Stimulated activated CD8-positive, alpha-beta memory T cell treated with anti-CD3 and anti-CD28 coated beads, Interleukin-7, amount 100 ng/mL, for 48 hours (primary cell): ENCODE results near the gene ZFPM1.

Experiments used
- DNase-seq, 2 donors: peaks; one replicate each; pipeline ENCODE4 v3.0.0-alpha.2; 2020; ENCODE audit warnings: low read depth in 1 of 2; ENCODE audit errors: extremely low read depth in 1 of 2

ZFPM1 gene

DNA sequence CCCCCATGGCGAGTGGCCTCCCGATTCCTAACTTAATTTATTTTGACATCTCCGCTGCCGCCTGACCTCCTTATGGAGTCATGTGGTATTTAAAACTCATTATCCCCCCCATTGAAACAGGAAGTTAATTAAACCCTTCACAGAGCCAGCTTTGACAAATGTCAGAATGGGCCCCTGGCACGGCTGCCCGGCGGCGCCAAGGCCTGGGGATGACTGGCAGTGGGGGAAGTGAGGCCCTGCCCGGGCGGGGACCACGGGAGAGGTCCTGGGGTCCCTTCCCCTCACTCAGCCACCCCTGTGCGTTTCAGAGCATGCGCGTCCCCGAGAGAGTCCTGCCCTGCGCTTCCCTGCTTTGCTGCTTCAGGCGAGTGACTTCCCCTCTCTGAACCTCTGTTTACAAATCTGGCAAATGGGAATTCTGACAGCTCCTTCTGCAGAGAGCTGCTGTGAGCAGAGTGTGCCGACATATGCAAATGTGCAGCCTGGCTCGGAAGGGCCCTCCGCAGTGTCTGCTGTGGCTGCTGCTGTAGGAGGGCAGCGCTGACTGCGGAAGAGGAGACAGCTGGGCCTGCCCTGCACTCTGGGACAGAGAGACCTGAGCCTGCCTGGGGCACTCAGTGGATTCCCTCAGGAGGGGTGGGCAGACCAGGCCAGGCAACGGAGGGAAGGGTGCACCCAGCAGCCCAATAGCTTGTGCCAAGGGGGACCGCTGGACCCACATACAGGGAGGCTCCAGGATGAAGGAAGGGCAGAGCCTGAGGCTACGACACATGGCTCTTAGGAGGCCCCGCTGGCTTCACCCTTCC lies 4.4 kb upstream of the ZFPM1 start:
- no peak for DNase-seq

- no peak for DNase-seq
Measured at GRCh38 chr16:88449267-88449561, 3.9 kb upstream of the ZFPM1 start.

DNA sequence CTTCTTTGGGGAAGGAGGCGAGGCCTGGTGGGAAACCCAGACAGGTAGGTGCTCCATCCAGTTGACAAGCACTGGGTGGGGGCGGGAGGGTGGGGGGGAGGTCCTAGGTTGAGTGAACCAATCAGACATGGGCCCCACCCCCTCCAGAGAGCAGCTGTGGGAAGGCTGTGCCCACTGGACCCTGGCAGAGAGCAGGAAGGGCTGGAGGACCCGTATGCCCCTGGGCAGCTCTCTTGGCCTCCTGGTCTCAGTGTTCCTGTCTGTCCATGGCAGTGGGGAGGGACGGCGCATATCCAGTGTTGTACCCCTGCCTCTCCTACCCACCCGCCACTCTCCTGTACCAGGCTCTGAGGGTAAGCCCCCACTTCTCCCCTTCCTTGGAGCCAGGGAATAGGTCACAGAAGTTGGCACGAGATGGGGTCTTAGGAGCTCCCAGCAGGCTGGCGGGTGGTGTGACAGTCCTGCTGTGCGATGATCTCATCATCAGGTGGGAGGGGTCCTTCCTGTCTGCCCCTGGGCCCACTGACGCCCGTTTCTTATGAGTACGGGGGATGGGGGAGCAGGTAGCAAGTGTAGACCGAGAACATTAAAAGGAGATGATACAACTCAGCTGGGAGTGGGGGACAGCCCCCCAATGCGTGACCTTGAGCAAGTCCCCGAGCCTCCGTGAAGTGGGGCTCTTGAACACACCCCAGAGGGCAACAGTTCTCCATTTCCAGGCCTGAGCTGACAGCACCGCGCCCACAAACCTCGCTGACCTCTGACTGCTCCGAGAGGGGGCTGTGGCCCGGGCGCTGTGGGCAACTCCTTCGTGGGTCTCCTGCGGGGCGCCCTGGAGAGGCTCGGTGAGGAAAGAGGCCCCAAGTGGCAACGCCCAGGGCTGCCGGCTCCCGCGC lies 1.2 kb upstream of the ZFPM1 start:
- no peak for DNase-seq

GRCh38 chr16:88452482-88453216 lies 431 bp upstream of the ZFPM1 start:
- DNase-seq, result peak; percentile 95 to 98

GRCh38 chr16:88453611-88454522 lies 787 bp downstream of the ZFPM1 start:
- DNase-seq, result no peak

DNA sequence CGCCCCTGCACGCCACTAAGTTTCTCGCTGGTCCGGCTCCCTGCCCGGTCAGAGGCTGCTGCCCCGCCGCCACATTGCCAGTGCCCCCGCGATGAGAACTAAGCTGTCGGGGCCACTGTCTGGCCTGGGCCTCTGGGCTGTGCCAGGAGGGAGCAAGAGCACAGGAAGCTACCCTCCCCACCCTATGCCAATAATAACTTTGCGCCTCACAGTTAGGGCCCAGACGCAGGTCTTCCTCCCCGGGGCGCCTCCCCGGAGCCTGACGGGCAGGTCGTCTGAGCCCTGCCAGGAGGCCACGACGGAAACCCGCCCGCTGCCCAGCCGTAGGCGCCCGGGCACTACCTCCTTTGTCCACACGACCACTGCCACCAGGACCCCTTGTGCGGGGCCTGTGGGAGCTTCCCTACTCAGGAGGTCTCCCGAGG lies 1.5 kb downstream of the ZFPM1 start:
- DNase-seq, result no peak

DNA sequence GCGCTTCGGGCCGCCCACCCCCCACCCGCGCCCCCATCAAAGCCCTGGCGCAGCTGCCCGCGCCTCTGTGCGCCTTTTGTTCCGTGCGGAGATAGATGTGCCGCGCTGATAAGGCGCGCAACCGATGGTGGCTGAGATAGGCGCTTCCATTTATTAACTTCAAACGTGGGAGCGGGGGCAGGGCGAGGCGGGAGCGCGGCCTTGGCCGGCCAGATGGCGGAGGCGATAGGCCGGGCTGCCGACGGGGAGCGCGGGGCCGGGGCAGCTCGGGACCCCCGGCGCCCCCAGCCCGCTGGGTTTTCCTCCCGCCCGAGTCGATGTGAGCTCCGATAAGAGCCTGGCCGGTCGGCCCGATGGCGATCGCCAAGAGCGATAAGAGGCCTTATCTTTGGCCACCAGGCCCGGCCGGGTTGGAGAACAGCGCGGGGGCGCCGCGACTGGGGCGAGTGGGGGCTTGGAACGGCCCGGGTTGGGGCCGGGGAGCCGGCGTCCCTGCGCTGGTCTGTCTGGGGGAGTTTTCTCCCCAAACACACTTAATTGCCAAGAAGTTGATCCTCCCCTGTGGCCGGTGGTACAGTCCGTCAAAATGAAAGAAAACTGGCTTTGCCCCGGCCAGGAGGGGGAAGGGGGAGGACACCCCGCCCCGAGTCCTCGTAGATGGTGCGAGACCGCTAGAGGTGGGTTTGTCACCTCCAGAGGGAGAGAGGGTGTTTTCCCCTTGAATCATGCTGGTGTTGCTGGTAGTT lies 2.7 kb downstream of the ZFPM1 start:
- DNase-seq, result peak; percentile 76 to 87

- peak; percentile 51 to 55 for DNase-seq
Measured at GRCh38 chr16:88456356-88457292, 3.5 kb downstream of the ZFPM1 start.

GRCh38 chr16:88458039-88458772 lies 5.1 kb downstream of the ZFPM1 start:
- DNase-seq, result no peak

- no peak for DNase-seq
Measured at GRCh38 chr16:88458773-88459235, 5.7 kb downstream of the ZFPM1 start.

DNA sequence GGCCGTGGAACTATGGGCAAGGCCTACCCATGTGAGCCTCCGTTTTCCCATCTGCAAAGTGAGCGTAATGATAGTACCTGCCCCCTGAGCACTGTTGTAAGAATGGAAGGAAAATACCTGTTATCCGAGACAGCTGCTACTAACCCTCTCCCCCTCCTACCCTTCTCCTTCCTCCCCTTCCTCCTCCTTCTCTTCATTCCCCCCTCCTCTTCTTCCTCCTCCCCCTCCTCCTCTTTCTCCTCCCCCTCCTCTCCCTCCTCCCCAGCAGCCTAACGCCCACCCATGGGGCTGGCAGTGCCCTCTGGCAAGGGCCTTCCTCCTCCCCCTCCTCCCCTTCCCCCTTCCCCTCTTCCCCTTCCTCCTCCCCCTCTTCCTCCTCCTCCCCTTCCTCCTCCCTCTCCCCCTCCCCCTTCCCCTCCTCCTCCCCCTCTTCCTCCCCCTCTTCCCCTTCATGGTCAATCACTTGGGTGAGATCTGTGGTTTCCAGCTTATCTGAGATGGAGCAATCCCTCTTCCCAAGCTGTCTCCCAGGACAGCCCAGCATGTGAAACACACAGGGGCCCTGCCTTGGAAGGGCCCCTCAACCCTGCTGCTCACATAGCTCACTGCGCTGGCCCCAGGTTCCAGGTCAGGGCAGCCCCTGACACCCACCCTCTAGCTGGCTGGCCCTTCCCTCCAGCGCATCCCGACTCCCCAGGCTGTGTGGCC lies 6.4 kb downstream of the ZFPM1 start:
- DNase-seq, result no peak

GRCh38 chr16:88460496-88461330 lies 7.6 kb downstream of the ZFPM1 start:
- no peak for DNase-seq

DNA sequence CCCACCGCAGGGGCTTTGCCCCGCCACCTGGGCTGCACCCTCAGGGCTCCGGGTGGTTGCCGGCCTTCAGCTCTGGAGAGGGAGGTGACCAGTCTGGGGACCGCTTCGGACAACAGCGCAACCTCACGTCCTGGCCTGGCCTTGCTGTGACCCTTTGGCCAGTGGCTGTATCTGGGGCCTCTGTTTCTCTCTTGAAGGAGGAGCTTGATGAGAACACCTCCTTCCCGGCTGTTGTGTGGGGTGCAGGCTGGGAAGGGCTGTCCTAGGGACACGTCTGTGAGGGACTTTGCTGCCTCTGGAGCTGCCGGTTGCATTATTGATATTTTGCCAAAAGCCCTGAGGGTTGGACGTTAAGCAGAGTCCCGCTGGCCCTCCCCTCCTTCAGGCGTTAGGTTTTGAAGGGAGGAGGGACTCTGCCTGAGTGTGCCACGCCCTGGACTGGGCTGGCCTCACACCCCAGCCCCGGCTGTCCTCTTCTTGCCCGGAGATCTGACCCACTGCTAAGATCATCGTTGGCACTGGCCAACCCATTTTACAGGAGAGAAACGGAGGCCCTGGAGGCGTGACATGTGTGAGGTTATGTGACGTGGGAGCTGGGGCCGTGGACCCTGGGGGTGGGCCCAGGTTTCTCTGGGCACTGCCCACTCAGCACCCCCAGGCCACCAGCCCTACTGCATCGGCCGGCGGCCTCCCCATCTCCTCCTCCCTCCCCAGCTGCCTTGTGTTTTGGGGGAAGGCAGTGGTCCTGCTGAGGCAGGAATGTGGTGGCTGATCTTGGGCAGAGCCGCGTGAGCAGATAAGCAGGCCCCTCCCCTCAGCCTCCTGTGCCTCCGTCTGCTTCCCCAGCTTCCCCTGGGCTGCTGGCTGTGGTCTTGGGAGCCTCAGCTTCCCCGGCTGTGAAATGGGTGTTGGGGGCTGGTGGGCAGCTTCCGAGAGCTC lies 8.5 kb downstream of the ZFPM1 start:
- no peak for DNase-seq

- DNase-seq, result no peak
Measured at GRCh38 chr16:88462396-88462795, 9.3 kb downstream of the ZFPM1 start.

DNA sequence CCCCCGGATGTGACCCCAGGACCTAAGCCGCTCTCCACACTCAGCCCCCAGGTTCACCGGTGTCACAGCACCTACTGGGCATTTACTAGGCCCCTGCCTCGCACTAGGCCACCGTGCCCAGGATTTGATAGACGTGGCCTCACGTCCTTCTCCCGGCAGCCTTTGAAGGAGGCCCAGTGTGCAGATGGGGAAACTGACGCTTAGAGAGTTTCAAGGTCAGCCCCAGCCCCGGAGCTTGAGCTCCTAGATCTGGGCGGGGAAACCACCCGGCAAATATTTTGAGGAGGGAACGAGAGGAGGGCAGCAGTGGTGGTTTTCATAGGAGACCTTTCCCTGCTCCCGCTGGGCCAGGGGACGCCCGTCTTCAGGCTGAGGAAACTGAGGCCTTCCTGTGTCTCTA lies 10.3 kb downstream of the ZFPM1 start:
- no peak for DNase-seq
